HG02870 (cell line): Measurements from ENCODE around the gene SIN3A.
"Not testable (repeated sequence)": the region's sequence is repeated elsewhere in the genome, so short reads cannot be mapped to it uniquely, and the experiment has no call there.

Source experiments
- ATAC-seq: cut with Tn5 transposase; IDR thresholded peaks from one replicate; pipeline ENCODE4 v1.9.1; 2021; ENCODE audit warnings: mild to moderate bottlenecking, moderate library complexity; ENCODE audit not compliant: unreplicated experiment

SIN3A gene

GRCh38 chr15:75335705-75336355, 115.7 kb downstream of the SIN3A start, which contains the start of gene COMMD4:
Gene COMMD4, plus strand, starts transcription at chr15:75336063. Its CDS starts 27 bp downstream, at chr15:75336090.
- ATAC-seq: no peak

DNA sequence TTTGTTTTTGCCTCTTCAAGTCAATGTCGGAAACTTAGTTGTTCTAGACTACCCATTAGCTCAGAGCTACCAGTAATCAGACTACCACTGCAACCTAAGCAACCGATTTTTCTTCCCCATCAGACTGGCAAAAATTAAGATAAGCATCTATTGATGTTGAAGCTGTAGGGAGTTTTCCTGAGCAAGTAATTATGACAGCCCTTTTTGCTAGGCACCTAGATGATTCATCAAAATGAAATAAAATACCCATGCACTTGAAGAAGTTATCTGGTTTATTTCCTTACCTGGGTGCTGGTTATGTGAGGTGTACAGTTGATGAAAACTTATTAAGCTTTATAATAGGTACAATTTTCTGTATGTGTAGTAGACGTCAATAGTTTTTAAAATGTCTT, 116.2 kb downstream of the SIN3A start:
- ATAC-seq: no peak

DNA sequence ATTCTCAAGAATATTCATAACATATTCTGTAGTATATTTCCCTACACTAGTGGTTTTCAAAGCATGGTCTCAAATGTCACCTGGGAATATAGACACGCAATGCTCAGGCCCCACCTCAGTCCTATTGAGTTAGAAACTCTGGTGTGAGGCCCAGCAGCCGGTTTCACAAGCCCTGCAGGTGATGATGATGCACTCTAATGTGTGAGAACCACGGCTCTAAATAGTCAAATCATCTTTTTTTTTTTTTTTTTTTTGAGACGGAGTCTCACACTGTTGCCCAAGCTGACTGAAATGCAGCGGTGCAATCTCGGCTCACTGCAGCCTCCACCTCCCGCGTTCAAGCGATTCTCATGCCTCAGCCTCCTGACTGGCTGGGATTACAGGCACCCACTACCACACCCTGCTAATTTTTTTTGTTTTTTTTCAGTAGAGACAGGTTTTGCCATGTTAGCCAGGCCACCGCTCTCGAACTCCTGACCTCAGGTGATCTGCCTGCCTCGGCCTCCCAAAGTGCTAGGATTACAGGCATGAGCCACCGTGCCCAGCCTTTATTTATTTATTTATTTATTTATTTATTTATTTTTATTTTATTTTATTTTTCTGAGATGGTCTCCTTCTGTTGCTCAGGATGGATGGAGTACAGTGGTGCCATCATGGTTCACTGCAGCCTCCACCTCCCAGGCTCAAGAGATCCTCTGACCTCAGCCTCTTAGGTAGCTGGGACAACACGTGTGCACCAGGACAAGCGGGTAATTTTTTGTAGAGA, 117.7 kb downstream of the SIN3A start:
- ATAC-seq: not testable (repeated sequence)

- not testable (repeated sequence) for ATAC-seq
Observed at GRCh38 chr15:75332093-75332492, 119.4 kb downstream of the SIN3A start.

DNA sequence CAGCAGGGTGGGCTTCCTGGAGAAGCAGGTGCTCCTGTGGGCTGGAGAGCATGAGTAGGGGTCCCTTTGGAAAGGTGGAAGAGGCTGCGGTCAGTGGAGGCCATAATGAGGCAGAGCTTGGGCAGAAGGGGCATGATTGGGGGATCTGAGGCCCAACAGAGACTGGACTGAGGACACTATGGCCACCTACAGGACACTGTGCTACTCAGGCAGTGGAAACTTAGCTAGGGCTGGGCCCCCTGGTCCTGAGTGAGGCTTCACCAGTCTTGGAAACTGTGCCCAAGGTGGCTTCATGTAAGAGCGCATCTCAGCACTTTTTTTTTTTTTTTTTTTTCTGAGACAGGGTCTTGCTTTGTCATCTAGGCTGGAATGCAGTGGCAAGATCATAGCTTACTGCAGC, 121.9 kb downstream of the SIN3A start:
- no peak for ATAC-seq

DNA sequence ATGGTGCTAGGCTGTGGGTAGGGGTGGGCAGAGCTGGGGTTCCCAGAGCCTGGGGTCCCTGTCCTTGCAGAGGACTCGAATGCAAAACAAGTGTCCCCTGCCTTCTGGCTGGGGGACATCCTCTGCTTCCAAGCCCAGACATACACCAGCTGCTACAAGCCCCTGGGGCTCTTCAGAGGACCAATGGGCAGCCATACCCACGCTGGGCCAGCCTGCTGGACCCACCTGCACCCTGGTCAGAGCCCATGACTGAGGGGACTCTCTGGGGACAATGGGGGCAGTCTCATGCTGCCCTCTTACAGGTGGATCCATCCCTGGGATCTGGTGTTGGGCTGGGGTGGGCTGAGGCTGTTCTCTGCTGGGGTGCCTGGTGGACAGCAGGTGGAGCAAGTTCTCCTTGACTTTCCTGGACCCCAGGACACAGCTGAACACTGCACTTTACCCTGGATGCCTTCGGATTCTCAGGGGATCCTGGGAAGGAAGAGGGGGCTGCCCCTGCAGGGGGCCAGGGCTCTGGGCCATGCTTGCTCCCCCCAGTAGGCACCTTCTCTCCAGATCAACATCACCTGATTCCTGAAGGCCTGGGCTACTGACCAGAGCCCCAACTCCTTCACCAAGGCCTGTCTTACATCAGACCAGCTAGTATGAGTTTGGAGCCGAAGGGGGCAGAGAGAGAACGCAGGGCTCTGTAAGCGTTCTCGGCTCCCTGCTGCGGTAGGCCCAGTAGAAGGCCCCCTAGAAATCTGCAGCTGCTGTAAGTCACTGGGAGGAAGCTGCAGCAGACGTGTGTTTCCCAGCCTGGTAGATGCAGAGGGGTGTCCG, 122.8 kb downstream of the SIN3A start:
- no peak for ATAC-seq

- no peak for ATAC-seq
Observed at GRCh38 chr15:75327491-75327890, 124.0 kb downstream of the SIN3A start.

- no peak for ATAC-seq
Observed at GRCh38 chr15:75327005-75327404, 124.5 kb downstream of the SIN3A start.

GRCh38 chr15:75325922-75326321, 125.6 kb downstream of the SIN3A start:
- ATAC-seq: no peak

DNA sequence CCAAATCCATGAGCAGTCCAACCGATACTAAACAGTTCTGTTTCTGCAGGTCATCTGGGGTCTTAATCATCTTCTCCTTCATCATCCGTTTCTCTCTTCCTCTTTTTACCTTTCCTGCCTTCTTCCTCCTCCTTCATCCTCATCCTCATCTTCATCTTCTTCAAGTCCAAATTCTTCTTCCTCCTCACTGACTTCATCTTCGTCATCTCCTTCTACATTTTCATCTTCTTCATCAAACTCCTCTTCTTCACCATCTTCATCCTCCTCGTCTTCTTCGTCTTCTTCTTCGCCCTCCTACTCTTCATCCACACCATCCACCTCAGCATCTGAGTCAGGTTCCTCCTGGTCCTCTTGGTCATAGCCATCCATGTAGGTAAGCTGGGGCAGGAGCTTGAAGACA, 129.8 kb downstream of the SIN3A start:
- ATAC-seq: no peak
